ENCODE results near the gene NNT. TPM values are rescaled to one million over a fixed set of nuclear protein-coding genes. Genes with fewer than 3 reads are reported as not detected.
"Not testable (repeated sequence)": the region's sequence is repeated elsewhere in the genome, so short reads cannot be mapped to it uniquely, and the experiment has no call there.

The NNT gene
- polyA plus RNA-seq, 3 donors, result 95.3 to 116 (median 107) TPM

DNA sequence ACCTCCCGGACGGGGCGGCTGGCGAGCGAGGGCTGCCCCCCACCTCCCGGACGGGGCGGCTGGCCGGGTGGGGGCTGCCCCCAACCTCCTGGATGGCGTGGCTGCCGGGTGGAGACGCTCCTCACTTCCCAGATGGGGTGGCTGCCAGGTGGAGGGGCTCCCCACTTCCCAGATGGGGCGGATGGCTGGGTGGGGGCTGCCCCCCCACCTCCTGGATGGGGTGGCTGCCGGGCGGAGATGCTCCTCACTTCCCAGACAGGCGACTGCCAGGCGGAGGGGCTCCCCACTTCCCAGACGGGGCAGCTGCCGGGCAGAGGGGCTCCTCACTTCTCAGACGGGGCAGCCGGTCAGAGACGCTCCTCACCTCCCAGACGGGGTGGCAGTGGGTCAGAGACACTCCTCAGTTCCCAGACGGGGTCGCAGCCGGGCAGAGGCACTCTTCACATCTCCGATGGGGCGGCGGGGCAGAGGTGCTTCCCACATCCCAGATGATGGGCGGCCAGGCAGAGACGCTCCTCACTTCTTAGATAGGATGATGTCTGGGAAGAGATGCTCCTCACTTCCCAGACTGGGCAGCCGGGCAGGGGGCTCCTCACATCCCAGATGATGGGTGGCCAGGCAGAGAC is 143.1 kb downstream of the NNT start:
- DNase-seq (ENCODE audit: extremely low read depth in 1 of 11, low read depth in 9 of 11, low spot score in 4 of 11), result not testable (repeated sequence)

DNA sequence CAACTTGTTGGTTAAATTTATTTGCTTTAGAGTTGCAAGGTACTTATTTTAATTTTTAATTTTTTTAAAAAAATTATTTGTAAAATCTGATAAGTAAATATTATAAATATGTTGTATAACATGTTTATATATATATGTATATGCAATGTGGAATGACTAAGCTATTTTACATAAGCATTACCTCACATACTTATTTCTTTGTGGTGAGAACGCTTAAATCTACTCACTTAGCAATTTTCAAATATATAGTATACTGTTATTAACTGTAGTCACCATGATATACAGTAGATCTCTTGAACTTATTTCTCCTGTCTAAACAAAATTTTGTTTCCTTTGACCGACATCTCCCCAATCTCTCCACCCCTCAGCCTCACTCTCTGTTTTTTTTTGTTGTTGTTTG is 147.8 kb downstream of the NNT start:
- DNase-seq (ENCODE audit: extremely low read depth in 1 of 11, low read depth in 9 of 11, low spot score in 4 of 11), result no peak

DNA sequence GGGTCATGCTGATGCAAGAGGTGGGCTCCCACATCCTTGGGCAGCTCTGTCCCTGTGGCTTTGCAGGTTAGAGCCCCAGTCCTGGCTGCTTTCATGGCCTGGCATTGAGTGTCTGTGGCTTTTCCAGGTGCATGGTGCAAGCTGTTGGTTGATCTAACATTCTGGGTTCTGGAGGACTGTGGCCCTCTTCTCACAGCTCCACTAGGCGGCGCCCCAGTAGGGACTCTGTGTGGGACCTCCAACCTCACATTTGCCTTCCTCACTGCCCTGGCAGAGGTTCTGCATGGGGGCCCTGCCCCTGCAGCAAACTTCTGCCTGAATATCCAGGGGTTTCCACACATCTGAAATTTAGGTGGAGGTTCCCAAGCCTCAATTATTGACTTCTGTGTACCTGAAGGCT is 150.1 kb downstream of the NNT start:
- DNase-seq (ENCODE audit: extremely low read depth in 1 of 11, low read depth in 9 of 11, low spot score in 4 of 11), result no peak

Other genes with a start within 250 kb of the NNT start
- 1 to 10 TPM; 2.6 to 4.3 (median 2.8) TPM for gene CCL28, start 190.8 kb upstream of the NNT start, polyA plus RNA-seq (ENCODE audit: insufficient read length in 3 of 3)
- gene TMEM267, start 119.3 kb upstream of the NNT start, polyA plus RNA-seq (ENCODE audit: insufficient read length in 3 of 3), result 10 to 100 TPM; 15.1 to 22.7 (median 19.1) TPM
- 1 to 10 TPM; 4.9 to 5.9 (median 5.4) TPM for gene C5orf34, start 88.0 kb upstream of the NNT start, polyA plus RNA-seq (ENCODE audit: insufficient read length in 3 of 3)
- 100 to 1,000 TPM; 129 to 186 (median 149) TPM for gene PAIP1, start 46.1 kb upstream of the NNT start, polyA plus RNA-seq (ENCODE audit: insufficient read length in 3 of 3)

Data from renal cortex interstitium (tissue), 11 donors.